Inferior parietal cortex (tissue), 1 donor: ENCODE data around the gene CD274.
"Not testable (repeated sequence)": the region's sequence is repeated elsewhere in the genome, so short reads cannot be mapped to it uniquely, and the experiment has no call there.

Source experiments
- DNase-seq: peaks from one replicate; pipeline ENCODE4 v3.0.0-alpha.2; 2016; ENCODE audit errors: extremely low spot score

Gene CD274

DNA sequence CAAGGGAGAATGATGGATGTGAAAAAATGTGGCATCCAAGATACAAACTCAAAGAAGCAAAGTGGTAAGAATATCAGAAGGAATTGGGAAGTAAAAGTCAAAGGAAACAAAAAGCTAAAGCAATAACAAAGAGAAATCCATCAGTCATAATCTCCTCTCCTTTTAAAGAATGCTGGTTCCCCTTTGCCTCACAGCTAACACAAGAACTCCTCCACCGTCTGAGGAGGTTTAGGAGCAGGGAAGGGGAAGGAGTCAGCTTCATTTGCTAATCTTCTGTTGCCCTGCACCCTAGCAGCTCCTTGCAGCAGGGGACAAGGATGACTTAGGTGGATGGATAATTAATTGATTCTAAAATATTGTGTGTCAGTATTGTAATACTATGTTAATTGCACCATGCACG is 16.4 kb downstream of the CD274 start:
- DNase-seq = no peak

DNA sequence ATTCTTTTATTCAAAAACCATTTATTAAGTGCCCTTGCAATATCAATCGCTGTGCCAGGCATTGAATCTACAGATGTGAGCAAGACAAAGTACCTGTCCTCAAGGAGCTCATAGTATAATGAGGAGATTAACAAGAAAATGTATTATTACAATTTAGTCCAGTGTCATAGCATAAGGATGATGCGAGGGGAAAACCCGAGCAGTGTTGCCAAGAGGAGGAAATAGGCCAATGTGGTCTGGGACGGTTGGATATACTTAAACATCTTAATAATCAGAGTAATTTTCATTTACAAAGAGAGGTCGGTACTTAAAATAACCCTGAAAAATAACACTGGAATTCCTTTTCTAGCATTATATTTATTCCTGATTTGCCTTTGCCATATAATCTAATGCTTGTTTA is 18.5 kb downstream of the CD274 start:
- no peak for DNase-seq

DNA sequence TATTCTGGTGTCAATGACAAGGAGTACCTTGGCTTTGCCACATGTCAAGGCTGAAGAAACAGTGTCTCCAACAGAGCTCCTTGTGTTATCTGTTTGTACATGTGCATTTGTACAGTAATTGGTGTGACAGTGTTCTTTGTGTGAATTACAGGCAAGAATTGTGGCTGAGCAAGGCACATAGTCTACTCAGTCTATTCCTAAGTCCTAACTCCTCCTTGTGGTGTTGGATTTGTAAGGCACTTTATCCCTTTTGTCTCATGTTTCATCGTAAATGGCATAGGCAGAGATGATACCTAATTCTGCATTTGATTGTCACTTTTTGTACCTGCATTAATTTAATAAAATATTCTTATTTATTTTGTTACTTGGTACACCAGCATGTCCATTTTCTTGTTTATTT is 19.8 kb downstream of the CD274 start:
- DNase-seq = no peak

DNA sequence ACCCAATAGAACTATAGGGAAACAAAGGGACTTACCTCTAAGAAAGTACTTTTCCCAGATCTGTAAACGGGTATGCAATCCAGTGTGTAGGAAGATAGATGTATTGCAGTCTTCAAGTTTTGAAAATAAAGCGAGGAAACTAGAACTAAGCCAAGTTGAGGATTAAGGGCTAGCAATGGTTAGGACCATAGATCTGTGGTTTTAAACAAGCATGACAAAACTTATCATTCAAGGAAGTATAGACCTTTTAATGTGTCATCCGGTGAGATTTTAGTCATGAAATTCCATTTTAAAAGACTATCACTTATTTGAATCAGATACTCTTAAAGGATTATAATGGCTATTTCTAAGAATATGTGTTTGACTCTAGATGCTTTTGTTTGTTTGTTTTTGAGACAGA is 20.5 kb downstream of the CD274 start:
- no peak for DNase-seq

DNA sequence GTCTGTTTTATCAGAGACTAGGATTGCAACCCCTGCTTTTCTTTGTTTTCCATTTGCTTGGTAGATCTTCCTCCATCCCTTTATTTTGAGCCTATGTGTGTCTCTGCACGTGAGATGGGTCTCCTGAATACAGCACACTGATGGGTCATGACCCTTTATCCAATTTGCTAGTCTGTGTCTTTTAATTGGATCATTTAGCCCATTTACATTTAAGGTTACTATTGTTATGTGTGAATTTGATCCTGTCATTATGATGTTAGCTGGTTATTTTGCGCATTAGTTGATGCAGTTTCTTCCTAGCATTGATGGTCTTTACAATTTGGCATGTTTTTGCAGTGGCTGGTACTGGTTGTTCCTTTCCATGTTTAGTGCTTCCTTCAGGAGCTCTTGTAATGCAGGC is 25.3 kb downstream of the CD274 start:
- DNase-seq = not testable (repeated sequence)

DNA sequence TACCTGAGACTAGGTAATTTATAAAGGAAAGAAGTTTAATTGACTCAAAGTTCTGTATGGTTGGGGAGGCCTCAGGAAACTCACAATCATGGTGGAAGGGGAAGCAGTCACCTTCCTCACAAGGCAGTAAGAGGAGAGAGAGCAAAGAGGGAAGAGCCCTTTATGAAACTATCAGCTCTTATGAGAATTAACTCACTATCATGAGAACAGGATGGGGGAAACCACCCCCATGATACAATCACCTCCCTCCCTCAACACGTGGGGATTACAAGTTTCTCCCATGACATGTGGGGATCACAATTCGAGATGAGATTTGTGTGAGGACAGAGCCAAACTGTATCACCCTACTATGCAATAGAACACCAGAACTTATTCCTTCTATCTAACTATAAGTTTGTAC is 27.9 kb downstream of the CD274 start:
- no peak for DNase-seq

DNA sequence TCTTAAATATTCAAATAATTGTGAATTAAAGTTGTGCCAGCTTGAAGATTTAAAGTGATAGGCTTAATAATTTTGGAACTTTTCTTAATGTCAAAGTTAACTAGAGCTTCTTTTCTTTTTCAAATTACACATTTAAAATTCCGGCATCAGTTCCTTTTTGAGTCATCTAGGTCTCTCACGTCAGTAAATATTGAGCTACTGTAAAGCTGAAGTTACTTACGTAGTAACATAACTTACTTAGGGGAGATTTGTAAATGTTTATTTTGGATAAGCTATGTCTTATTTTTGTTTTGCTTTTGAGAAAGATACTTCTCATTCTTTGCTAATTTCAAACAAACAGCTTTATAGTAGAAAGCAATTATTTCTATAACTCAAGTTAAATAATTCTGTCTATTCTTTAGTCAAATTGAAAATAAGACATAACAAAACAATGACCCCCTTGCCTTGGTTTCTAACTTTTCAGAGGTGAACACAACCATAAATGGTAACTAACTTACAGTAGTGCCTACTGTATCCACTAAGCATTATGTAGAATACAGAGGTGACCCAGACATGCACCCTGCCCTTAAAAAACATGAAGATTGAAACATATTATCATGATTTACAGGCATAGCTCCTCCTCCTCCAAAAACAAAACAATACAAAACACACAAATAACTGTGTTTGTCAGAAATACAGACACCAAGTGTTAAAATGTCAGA is 29.8 kb downstream of the CD274 start:
- DNase-seq = no peak

DNA sequence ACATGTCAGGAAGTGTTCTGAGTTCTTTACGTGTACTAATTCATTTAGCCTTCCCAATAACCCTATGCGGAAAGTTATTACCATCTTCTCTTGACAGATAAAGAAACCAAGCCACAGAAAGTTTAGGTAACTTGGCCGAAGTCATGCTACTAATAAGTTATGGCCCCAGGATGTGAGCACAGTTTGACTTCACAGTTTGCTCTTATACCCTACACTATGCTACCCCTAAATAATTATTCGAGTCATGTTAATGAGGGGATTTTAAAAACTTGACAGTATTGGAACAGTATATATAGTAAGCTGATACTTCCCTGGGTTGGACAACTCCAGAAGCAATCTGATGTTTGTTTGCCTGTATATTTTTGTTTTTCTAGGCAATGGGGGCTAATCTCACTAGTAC is 30.6 kb downstream of the CD274 start:
- DNase-seq = no peak

DNA sequence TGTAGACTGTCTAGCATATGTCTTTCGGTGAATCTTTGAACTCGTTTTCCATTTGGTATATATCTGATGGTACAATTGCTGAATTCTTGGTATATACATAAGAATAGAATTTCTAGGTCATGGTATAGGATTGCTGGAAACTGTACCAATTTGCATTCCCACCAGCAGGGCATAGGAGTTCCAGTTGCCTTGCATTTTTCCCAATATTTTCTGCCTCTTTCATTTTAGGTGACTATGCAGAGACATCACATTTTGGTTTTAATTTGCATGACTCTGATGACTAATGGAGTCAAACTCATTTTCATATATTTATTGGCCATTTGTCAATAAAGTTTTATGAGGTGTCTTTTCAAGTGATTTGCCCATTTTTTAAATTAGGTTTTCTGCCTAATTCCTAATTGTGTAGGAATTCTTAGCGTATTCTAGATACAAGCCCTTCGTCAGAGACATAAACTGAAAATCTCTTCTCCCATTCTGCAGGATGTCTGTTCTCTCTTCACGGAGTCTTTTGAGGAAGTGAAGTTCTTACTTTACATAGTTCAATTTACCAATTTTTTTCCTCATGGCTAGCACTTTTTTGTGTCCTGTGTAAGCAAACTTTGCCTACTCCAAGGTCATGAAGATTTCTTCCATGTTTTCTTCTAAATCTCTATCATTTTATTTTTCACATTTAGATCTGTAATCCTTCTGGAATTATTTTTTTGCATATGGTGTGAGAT is 31.1 kb downstream of the CD274 start:
- no peak for DNase-seq

DNA sequence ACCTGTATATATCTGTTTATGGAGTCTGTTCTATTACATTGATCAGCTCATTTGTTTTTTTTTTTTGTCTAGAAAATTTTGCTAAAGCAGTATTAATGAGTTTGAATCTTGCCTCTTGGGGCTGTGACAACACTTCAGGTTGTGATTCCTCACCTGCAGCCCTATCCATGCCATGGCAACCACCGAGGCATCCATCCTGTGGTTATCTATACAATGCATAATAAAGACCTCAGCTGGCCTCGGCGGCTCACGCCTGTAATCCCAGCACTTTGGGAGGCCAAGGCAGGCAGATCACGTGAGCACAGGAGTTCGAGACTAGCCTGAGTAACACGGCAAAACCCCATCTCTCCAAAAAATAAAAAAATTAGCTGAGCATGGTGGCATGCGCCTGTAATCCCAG is 31.9 kb downstream of the CD274 start:
- DNase-seq = no peak

DNA sequence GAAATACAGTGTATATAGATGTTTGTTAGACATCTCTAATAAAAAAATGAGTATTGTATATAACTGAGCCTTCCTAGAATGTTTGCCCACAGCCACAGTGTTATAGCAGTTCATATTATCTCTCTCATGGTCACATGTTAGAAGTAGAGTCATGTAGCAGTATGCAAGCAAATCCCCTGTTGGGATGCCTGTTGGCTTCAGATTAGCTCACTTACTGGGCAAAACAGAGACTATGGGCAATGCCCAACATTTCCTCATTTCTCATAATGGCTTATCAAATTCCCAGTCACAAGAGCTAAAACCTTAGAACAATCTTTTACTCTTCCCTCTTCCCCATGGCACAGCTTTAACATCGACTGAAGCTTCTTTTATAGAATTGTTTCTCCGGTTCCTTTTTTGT is 33.0 kb downstream of the CD274 start:
- no peak for DNase-seq

DNA sequence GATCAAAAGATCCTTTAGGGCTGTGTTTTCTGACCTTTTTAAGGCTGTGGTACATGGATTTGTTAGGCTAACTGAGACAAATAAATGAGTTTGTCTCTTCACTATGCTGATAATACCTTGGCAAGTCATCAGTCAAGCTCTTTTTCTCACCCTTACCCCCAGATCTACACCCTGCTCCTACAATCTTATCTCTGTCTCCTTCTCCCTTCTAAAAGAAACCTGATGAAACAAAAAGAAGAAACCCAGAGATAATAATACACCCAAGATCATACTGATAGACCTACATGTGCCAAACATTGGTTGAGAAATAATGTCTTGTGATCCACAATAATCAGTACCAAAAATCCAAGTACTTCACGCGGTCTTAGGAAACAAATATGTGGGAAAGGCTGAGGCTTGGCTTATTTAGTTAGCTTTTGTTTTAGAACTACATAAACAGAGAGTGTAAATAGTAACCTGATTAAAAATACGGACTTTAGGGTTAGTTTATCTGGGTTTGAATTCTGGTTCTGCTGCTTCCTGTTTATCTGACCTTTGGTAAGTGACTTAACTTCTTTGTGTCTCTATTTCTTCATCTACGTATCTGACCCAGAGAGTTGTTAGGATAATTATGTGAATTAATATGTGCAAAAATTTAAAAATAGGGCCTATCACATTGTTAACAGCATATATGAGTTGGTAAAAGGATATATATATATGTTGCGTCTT is 35.2 kb downstream of the CD274 start:
- no peak for DNase-seq

DNA sequence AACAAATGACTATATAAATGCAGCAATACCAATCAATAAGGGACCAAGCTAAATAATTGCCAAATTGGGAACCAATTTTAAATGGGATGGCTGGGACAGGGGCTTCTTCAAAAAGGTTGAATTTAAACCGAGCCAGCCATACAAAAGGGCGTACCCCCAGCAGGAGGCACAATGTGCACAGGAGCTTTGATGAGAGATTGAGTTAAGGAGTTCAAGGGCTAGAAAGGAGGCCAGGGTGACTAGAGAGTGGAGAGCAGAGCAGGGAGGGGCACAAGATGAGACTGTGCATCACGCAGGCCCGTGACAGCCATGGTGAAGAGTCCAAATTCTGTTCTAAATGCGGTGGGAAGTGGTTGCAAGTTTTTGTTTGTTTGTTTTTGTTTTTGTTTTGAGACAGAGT is 36.6 kb downstream of the CD274 start:
- no peak for DNase-seq

DNA sequence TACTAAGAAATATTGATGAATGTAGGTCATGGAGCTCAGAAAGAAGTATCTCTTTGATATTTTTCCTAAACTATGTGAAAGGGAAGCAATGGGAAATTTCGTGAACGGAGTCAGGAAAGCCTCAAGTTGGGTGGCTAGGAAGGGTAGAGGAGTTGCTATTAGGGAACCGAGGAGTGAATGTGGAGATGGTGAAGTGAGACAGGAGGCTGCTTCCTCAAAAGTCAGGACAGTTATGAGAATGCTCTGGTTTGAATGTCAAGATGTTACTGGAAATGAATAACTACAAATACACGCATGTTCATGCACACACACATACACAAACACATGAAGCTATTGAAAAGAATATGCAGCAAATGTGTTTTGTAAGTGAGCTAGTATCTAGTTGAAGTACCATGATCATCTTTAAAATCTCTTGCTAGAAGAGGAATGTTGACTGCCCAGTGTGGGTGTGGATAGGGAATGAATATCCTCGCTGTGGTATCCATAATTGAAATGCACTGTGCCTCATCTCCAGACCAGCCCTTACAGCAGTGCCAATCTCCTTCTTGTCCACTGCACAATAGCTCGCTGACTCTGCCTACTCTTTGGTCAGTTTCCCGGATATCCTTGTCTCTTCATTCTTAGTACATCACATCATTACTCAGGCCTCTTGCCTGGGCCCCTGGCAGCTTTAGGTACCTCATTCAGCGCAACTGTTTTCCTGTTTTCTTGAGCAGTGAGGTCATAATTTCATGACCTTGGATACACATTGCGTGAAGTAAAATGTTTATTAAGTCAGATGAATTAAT is 38.1 kb downstream of the CD274 start:
- DNase-seq = no peak

DNA sequence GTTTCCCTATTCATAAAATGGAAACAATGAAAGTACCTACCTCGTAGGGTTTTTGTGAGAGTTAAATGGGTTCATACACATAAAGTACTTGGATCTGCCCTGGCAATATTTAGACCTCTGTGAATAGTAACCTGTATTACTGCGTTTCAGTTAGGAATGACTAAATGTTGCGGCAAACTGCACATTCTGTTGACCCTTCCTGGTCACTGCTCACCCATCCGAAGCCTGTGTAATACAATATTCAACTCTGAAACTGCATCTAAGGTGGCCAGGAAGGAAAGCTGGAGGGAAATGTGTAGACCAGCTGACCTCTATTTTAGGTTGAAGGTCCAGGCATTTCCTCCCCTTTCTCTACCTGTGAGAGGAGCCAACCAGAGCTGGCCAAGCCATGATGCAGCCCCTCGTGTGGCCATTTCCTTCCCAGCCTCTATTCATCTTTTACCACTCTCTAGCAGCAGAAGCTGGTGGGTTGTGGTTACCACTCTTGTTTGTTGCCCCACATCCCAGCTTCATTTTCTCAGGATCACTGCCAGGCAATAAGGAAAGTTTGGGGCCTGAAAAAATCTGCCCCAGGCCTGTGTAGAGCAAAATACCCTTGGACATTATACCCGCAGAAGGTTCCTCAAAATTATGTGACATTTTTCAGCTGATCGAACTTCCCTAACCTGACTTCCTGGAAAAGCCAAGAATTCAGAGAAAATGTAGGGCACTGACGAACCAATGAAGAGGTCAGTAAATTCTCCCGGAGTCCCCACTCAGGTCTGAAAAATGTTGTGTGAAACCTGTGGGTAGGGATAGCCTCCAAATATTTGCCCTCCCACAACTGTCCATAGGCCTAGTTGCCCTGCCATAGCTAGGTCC is 39.5 kb downstream of the CD274 start:
- DNase-seq = no peak

DNA sequence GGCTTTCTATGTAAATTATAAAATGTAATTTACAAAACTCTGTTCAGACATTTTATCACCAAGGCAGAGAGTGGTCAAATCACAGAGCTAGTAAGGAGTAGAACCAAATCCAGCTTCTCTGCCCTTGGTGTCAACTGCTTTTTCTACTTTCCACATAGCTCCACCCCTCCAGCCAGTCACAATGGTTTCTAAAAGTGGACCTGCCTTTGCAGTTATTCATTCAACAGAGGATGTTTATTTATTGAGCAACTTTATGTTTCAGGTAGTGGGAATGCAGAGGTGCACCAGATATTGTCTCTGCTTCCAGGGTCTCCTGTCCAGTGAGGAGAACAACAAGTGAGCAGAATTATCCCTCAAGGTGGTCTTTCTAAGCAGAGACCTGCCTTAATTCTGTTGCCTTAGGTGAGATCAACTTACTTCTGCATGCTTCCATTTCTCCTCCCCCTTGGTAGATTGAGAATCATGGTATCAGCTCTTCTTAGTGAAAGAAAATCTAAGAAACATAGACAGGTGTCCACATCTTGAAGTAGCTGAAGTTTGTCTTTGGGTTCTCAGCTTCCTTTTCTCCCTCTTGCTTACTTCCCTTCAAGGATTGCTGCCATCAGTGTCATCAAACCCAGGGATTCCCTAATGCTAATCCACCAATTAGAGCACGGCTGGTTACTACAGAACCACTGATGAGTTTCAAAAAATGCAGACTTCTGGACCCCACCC is 42.8 kb downstream of the CD274 start:
- no peak for DNase-seq

DNA sequence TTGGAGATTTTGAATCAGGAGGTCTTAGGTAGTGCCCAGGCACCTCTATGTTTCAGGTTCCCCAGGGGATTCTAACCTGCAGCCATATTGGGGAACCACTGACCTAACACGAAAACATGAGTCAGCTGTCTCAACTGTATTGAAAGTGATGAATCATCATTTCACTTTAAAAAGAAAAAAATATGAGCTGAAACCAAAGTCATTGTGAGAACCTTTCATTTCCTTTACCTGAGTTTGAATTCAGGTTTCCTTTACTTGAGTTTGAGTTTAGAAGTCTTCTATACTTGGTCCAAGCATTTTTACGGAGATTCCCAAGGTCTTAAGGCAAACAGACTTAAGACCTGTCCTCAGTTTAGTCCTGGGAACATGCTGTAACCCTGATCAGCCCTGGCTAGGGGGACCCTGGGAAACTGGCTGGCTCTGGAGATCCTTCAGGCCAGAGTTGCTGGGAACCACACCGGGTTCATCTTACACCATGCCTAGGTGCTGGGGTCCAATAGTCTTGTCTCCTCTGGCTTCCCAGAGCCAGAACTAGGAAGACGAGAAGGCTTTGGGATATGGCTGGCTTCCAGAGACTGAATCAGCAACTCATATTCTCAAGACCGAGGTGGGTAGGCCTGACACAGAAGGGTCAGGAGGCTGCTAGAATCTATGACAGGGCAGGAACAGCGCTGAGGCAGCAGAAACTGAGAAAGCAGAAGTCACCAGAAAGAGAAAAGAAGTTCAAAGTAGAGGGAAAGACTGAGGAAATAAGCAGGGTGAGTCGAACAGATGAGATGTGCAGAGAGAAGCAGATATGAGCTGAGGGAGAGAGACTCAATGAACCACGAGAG is 43.6 kb downstream of the CD274 start:
- DNase-seq = peak; percentile 22

DNA sequence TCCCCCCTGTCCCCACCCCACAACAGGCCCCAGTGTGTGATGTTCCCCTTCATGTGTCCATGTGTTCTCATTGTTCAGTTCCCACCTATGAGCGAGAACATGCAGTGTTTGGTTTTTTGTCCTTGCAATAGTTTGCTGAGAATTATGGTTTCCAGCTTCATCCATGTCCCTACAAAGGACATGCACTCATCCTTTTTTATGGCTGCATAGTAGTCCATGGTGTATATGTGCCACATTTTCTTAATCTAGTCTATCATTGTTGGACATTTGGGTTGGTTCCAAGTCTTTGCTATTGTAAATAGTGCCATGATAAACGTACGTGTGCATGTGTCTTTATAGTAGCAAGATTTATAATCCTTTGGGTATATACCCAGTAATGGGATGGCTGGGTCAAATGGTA is 44.4 kb downstream of the CD274 start:
- DNase-seq = not testable (repeated sequence)

DNA sequence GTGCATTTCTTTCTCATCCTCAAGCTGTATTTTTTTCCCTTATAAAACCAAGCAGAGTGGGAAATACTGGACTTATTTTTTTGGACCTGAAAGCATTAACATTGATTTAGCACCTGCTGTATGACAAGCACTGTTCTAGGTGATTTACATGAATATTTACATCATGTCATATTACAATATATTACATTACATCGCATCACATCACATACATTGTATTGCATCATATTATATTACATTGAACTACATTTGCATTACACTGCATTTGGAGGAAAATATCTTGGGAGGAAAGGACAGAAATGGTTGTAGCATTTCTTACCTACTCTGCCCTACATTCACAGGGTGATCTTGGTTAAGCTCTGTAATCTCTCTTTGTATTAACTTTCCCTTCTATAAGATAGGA is 48.8 kb downstream of the CD274 start:
- no peak for DNase-seq
